Stomach (tissue), 4 donors: Measurements from ENCODE around the gene CWC15.

ENCODE experiments used
- CTCF ChIP-seq, 7 experiments: fragments of 450-650 bp in 4 of 7; fragments of 200-600 bp in 3 of 7; sonication (generic) in 3 of 7; IDR thresholded peaks; one replicate each; pipeline ENCODE4 v1.5.1; 2016 to 2019; ENCODE audit warnings: antibody characterized with exemption in 7 of 7, control low read depth in 2 of 7, mild to moderate bottlenecking in 1 of 7
- EP300 ChIP-seq: sonication (generic); formaldehyde crosslinking; IDR thresholded peaks from one replicate; pipeline ENCODE4 v1.6.1; 2017; ENCODE audit warnings: antibody characterized with exemption
- POLR2A ChIP-seq, 4 donors: fragments of 450-650 bp; IDR thresholded peaks; one replicate each; pipeline ENCODE4 v1.6.1; 2016; ENCODE audit warnings: antibody characterized with exemption in 4 of 4, control low read depth in 2 of 4, mild to moderate bottlenecking in 1 of 4, moderate library complexity in 1 of 4
- POLR2AphosphoS5 ChIP-seq, 3 donors: sonication (generic); formaldehyde crosslinking; IDR thresholded peaks; one replicate each; pipeline ENCODE4 v1.6.1; 2016; ENCODE audit warnings: antibody characterized with exemption in 3 of 3

GRCh38 chr11:94997437-94997836, 24.1 kb upstream of the CWC15 start:
- TF ChIP-seq CTCF (IDR thresholded peaks at IDR 0.05): no peak
- TF ChIP-seq EP300: no peak
- no peak for TF ChIP-seq POLR2A (IDR thresholded peaks at IDR 0.05)
- TF ChIP-seq POLR2AphosphoS5 (IDR thresholded peaks at IDR 0.05): no peak
